ENCODE results near the gene DUOX1. TPM values are rescaled to one million over a fixed set of nuclear protein-coding genes. Genes with fewer than 3 reads are reported as not detected.
A peak's percentile ranks its signal among the peaks of the same experiment; 100 is the strongest.

Gene DUOX1
- total and polyA plus RNA-seq, 2 of the 13 experiments (the other 11 are each of a cell fraction or from before 2014, with no cell fraction given), result 0.03 TPM; not detected in 1

- 0 out of 2 replicates have a peak, but pooled peaks have one; percentile 78 for TF ChIP-seq ZNF230 (CRISPR knock-in tag; IDR thresholded peaks at IDR 0.05)
- TF ChIP-seq NKX3-1 (CRISPR knock-in tag; IDR thresholded peaks at IDR 0.05), result no peak
- TF ChIP-seq HMG20A (CRISPR knock-in tag; IDR thresholded peaks at IDR 0.05; ENCODE audit: borderline replicate concordance), result no peak
- no peak for TF ChIP-seq PRPF4 (IDR thresholded peaks at IDR 0.05; ENCODE audit: low read depth, low read length, poor library complexity, severe bottlenecking)
- no peak; the same call in 1 of the 2 replicates for TF ChIP-seq SP2 (CRISPR knock-in tag; IDR thresholded peaks at IDR 0.05)
- no peak for TF ChIP-seq ZNF674 (CRISPR knock-in tag; IDR thresholded peaks at IDR 0.05; ENCODE audit: low read depth)
- no peak for TF ChIP-seq ATF5 (CRISPR knock-in tag; IDR thresholded peaks at IDR 0.05; ENCODE audit: low read depth)
- no peak for TF ChIP-seq ZBTB1 (CRISPR knock-in tag; IDR thresholded peaks at IDR 0.05; ENCODE audit: borderline replicate concordance)
- TF ChIP-seq SIX4 (CRISPR knock-in tag; IDR thresholded peaks at IDR 0.05), result 0 out of 2 replicates have a peak, but pooled peaks have one; percentile 42
- TF ChIP-seq ZNF605 (CRISPR knock-in tag; IDR thresholded peaks at IDR 0.05), result no peak
- TF ChIP-seq RBAK (CRISPR knock-in tag; IDR thresholded peaks at IDR 0.05), result no peak
- TF ChIP-seq SMARCC2 (IDR thresholded peaks at IDR 0.05), result no peak
- no peak; the same call in 1 of the 2 replicates for TF ChIP-seq AHR (CRISPR knock-in tag; IDR thresholded peaks at IDR 0.05)
- no peak; the same call in 1 of the 2 replicates for TF ChIP-seq ZNF746 (CRISPR knock-in tag; IDR thresholded peaks at IDR 0.05)
- TF ChIP-seq SYNCRIP (IDR thresholded peaks at IDR 0.05; ENCODE audit: insufficient read depth, low read depth, low read length), result no peak
- peak; percentile 72 for TF ChIP-seq GATAD1 (CRISPR knock-in tag; IDR thresholded peaks at IDR 0.05)
- no peak for TF ChIP-seq ZFP36L2 (CRISPR knock-in tag; IDR thresholded peaks at IDR 0.05)
- TF ChIP-seq ZFP36 (IDR thresholded peaks at IDR 0.05; ENCODE audit: borderline replicate concordance, low read depth, low read length, partially characterized antibody), result peak; percentile 49
- TF ChIP-seq MATR3 (CRISPR knock-in tag; IDR thresholded peaks at IDR 0.05), result no peak
- no peak for TF ChIP-seq KIAA2018 (CRISPR knock-in tag; IDR thresholded peaks at IDR 0.05; ENCODE audit: borderline replicate concordance)
- TF ChIP-seq ZNF780A (CRISPR knock-in tag; IDR thresholded peaks at IDR 0.05), result no peak
- TF ChIP-seq ZNF350 (CRISPR knock-in tag; IDR thresholded peaks at IDR 0.05; ENCODE audit: borderline replicate concordance, low read depth), result peak; percentile 76; the same call in 1 of the 2 replicates
These were observed 70.4 kb downstream of the DUOX1 start (continued) for GRCh38 chr15:45200001-45200798.
